Suprapubic skin (tissue), 3 donors: ENCODE results near the gene DRD2.

Experiments used
- CTCF ChIP-seq, 2 donors: fragments of 200-600 bp in 1 of 2; fragments of 450-650 bp in 1 of 2; sonication (generic) in 1 of 2; IDR thresholded peaks; one replicate each; pipeline ENCODE4 v1.5.1; 2016 to 2019; ENCODE audit warnings: antibody characterized with exemption in 2 of 2, mild to moderate bottlenecking in 1 of 2, moderate library complexity in 1 of 2
- EP300 ChIP-seq: sonication (generic); formaldehyde crosslinking; IDR thresholded peaks from one replicate; pipeline ENCODE4 v1.6.1; 2017; ENCODE audit warnings: antibody characterized with exemption
- POLR2A ChIP-seq, 2 donors: fragments of 450-650 bp; IDR thresholded peaks; one replicate each; pipeline ENCODE4 v1.6.1; 2017; ENCODE audit warnings: antibody characterized with exemption in 2 of 2, mild to moderate bottlenecking in 2 of 2, moderate library complexity in 2 of 2

DNA sequence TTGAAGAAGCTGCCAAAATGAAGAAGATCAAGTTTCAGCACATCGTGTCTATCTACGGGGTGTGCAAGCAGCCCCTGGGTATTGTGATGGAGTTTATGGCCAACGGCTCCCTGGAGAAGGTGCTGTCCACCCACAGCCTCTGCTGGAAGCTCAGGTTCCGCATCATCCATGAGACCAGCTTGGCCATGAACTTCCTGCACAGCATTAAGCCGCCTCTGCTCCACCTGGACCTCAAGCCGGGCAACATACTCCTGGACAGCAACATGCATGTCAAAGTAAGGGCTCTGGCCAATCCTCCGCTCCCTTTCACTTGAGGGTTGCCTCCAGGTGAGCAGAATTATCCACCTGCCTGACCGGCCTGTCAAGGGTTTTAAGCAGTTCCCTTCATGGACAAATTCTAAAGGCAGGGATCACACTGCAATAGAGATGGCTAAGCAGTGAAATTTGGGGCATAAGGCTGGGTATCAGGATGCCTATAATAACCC lies 81.7 kb downstream of the DRD2 start:
- TF ChIP-seq POLR2A (IDR thresholded peaks at IDR 0.05) = no peak
- TF ChIP-seq CTCF (IDR thresholded peaks at IDR 0.05) = no peak
- TF ChIP-seq EP300 = no peak
